Dendritic cell treated with granulocyte-macrophage colony-stimulating factor and Interleukin-4, amounts not matched to agents 40 ng/mL and 50 ng/mL, for 4 days (primary cell): ENCODE results near the gene ATXN7L1.
A peak's percentile ranks its signal among the peaks of the same experiment; 100 is the strongest.

Experiments
- H3K27ac Mint-ChIP-seq: one replicate; pipeline ENCODE4 v1.8.0; 2022; ENCODE audit warnings: mild to moderate bottlenecking, mixed read lengths
- H3K27me3 Mint-ChIP-seq: one replicate; pipeline ENCODE4 v1.8.0; 2022; ENCODE audit warnings: mild to moderate bottlenecking, mixed read lengths
- H3K36me3 Mint-ChIP-seq: one replicate; pipeline ENCODE4 v1.8.0; 2022; ENCODE audit warnings: low read depth, mixed read lengths
- H3K4me1 Mint-ChIP-seq: one replicate; pipeline ENCODE4 v1.8.0; 2022; ENCODE audit warnings: low read depth, mixed read lengths
- H3K4me3 Mint-ChIP-seq: one replicate; pipeline ENCODE4 v1.8.0; 2022; ENCODE audit warnings: mild to moderate bottlenecking, moderate library complexity, mixed read lengths
- H3K9me3 Mint-ChIP-seq: one replicate; pipeline ENCODE4 v1.8.0; 2022; ENCODE audit warnings: mixed read lengths
- intact Hi-C: fragments of 100-400 bp; cut with micrococcal nuclease; formaldehyde crosslinking; loops from one replicate; pipeline ENCODE4 v1.15.0; 2022

Gene ATXN7L1

GRCh38 chr7:105819559-105819958 is 56.8 kb downstream of the ATXN7L1 start:
- Mint-ChIP-seq H3K36me3 (peaks cover 8% of the 10 kb centered on the region), H3K9me3 (no peaks in the 10 kb centered on the region), H3K27me3 (no peaks in the 10 kb centered on the region), H3K4me3 (no peak overlapping the region), H3K27ac (no peak overlapping the region), H3K4me1 (peaks cover 26% of the 10 kb centered on the region)
- intact Hi-C loops = no loop called here

- intact Hi-C loops = no loop called here
- Mint-ChIP-seq H3K36me3 (peaks cover 8% of the 10 kb centered on the region), H3K9me3 (no peaks in the 10 kb centered on the region), H3K4me1 (peaks cover 34% of the 10 kb centered on the region), H3K27ac (peak overlapping the region; percentile 78), H3K4me3 (no peak overlapping the region), H3K27me3 (no peaks in the 10 kb centered on the region)
These were observed 59.3 kb downstream of the ATXN7L1 start for GRCh38 chr7:105816954-105817615.

GRCh38 chr7:105816266-105816843 is 60.0 kb downstream of the ATXN7L1 start:
- Mint-ChIP-seq H3K9me3 (no peaks in the 10 kb centered on the region), H3K4me3 (peak overlapping the region; percentile 44), H3K27me3 (no peaks in the 10 kb centered on the region), H3K4me1 (peaks cover 41% of the 10 kb centered on the region), H3K36me3 (peaks cover 8% of the 10 kb centered on the region), H3K27ac (peak overlapping the region; percentile 78)
- intact Hi-C loops = no loop called here

- Mint-ChIP-seq H3K36me3 (peaks cover 6% of the 10 kb centered on the region), H3K27me3 (no peaks in the 10 kb centered on the region), H3K4me3 (no peak overlapping the region), H3K4me1 (peaks cover 49% of the 10 kb centered on the region), H3K27ac (peak overlapping the region; percentile 78), H3K9me3 (no peaks in the 10 kb centered on the region)
- intact Hi-C loops = no loop called here
These were observed 60.8 kb downstream of the ATXN7L1 start for GRCh38 chr7:105815576-105815975.

- Mint-ChIP-seq H3K9me3 (no peaks in the 10 kb centered on the region), H3K27ac (no peak overlapping the region), H3K4me1 (peaks cover 57% of the 10 kb centered on the region), H3K36me3 (peaks cover 8% of the 10 kb centered on the region), H3K27me3 (no peaks in the 10 kb centered on the region), H3K4me3 (no peak overlapping the region)
- intact Hi-C loops = no loop called here
These were observed 61.9 kb downstream of the ATXN7L1 start for GRCh38 chr7:105814481-105814880.

GRCh38 chr7:105811189-105811847 is 65.1 kb downstream of the ATXN7L1 start:
- H3K4me3 Mint-ChIP-seq = no peak overlapping the region
- no peaks in the 10 kb centered on the region for H3K27me3 Mint-ChIP-seq
- peaks cover 79% of the 10 kb centered on the region for H3K4me1 Mint-ChIP-seq
- no peaks in the 10 kb centered on the region for H3K9me3 Mint-ChIP-seq
- peaks cover 8% of the 10 kb centered on the region for H3K36me3 Mint-ChIP-seq
- intact Hi-C loops = no loop called here
- peak overlapping the region; percentile 31 for H3K27ac Mint-ChIP-seq

- H3K27ac Mint-ChIP-seq = peak overlapping the region; percentile 31
- peaks cover 12% of the 10 kb centered on the region for H3K36me3 Mint-ChIP-seq
- peaks cover 79% of the 10 kb centered on the region for H3K4me1 Mint-ChIP-seq
- H3K27me3 Mint-ChIP-seq = no peaks in the 10 kb centered on the region
- H3K4me3 Mint-ChIP-seq = no peak overlapping the region
- intact Hi-C loops = no loop called here
- no peaks in the 10 kb centered on the region for H3K9me3 Mint-ChIP-seq
These were observed 65.8 kb downstream of the ATXN7L1 start for GRCh38 chr7:105810556-105810955.

GRCh38 chr7:105808703-105809590 is 67.5 kb downstream of the ATXN7L1 start:
- Mint-ChIP-seq H3K27me3 (no peaks in the 10 kb centered on the region), H3K36me3 (peaks cover 15% of the 10 kb centered on the region), H3K27ac (peak overlapping the region; percentile 61), H3K4me3 (no peak overlapping the region), H3K4me1 (peaks cover 67% of the 10 kb centered on the region), H3K9me3 (no peaks in the 10 kb centered on the region)
- intact Hi-C loops = loop anchor here (1.0 kb wide), 1 partner anchor 67 kb away; the partner anchor contains the start of gene ATXN7L1

GRCh38 chr7:105808209-105808608 is 68.2 kb downstream of the ATXN7L1 start:
- Mint-ChIP-seq H3K27ac (peak overlapping the region; percentile 61), H3K27me3 (no peaks in the 10 kb centered on the region), H3K4me1 (peaks cover 62% of the 10 kb centered on the region), H3K4me3 (no peak overlapping the region), H3K9me3 (no peaks in the 10 kb centered on the region), H3K36me3 (peaks cover 15% of the 10 kb centered on the region)
- intact Hi-C loops = no loop called here

- Mint-ChIP-seq H3K4me3 (no peak overlapping the region), H3K27me3 (no peaks in the 10 kb centered on the region), H3K36me3 (peaks cover 15% of the 10 kb centered on the region), H3K27ac (no peak overlapping the region), H3K9me3 (no peaks in the 10 kb centered on the region), H3K4me1 (peaks cover 62% of the 10 kb centered on the region)
- intact Hi-C loops = no loop called here
These were observed 69.0 kb downstream of the ATXN7L1 start for GRCh38 chr7:105807448-105807762.

- Mint-ChIP-seq H3K4me1 (peaks cover 58% of the 10 kb centered on the region), H3K9me3 (no peaks in the 10 kb centered on the region), H3K4me3 (no peak overlapping the region), H3K36me3 (peaks cover 15% of the 10 kb centered on the region), H3K27ac (peak overlapping the region; percentile 10), H3K27me3 (no peaks in the 10 kb centered on the region)
- intact Hi-C loops = no loop called here
These were observed 69.6 kb downstream of the ATXN7L1 start for GRCh38 chr7:105806592-105807447.

GRCh38 chr7:105805447-105806019 is 70.9 kb downstream of the ATXN7L1 start:
- intact Hi-C loops = no loop called here
- H3K4me1 Mint-ChIP-seq = peaks cover 47% of the 10 kb centered on the region
- H3K36me3 Mint-ChIP-seq = peaks cover 12% of the 10 kb centered on the region
- H3K27me3 Mint-ChIP-seq = no peaks in the 10 kb centered on the region
- no peak overlapping the region for H3K4me3 Mint-ChIP-seq
- H3K27ac Mint-ChIP-seq = peak overlapping the region; percentile 13
- no peaks in the 10 kb centered on the region for H3K9me3 Mint-ChIP-seq

GRCh38 chr7:105803429-105803736 is 73.0 kb downstream of the ATXN7L1 start:
- no peaks in the 10 kb centered on the region for H3K9me3 Mint-ChIP-seq
- no peaks in the 10 kb centered on the region for H3K27me3 Mint-ChIP-seq
- H3K27ac Mint-ChIP-seq = no peak overlapping the region
- H3K36me3 Mint-ChIP-seq = peaks cover 7% of the 10 kb centered on the region
- intact Hi-C loops = no loop called here
- H3K4me3 Mint-ChIP-seq = no peak overlapping the region
- H3K4me1 Mint-ChIP-seq = peaks cover 48% of the 10 kb centered on the region
